ENCODE data around the gene EPDR1.
A peak's percentile ranks its signal among the peaks of the same experiment; 100 is the strongest.

EPDR1 gene

DNA sequence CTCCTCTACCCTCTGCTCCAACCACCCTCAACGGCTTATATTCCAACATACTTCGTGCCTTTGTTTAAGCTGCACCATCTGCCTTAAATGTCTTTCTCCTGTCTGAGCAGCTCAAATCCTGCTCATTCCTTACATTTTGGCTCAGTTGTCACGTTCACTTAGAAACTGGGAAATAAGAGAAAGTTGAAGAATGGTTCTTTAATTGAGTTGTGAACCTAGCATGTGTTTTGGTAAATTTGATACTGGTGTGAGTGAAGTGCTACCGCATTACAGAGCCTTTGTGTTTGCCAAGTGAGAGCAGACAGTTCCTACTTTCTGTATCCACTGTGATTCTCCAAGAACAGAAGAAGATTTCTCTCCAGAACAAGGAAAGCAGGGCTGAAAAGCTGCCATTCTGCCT, 54.3 kb downstream of the EPDR1 start:
- 85 to 92% methylated on average over 4 of the region's 4 CpGs for WGBS, 2 experiments
- no peaks in the 10 kb centered on the region for H3K27me3 ChIP-seq (ENCODE audit: control insufficient read depth, insufficient read depth, low read length, poor library complexity, severe bottlenecking)
- no peaks in the 10 kb centered on the region for H3K36me3 ChIP-seq (ENCODE audit: control insufficient read depth, insufficient read depth, low read length)
- no peaks in the 10 kb centered on the region for H3K9me3 ChIP-seq (ENCODE audit: control insufficient read depth, low read length)
- H3K4me1 ChIP-seq (ENCODE audit: control insufficient read depth, insufficient read depth, low read length) = no peaks in the 10 kb centered on the region
- no peak overlapping the region for H3K27ac ChIP-seq (ENCODE audit: insufficient read depth, low read depth, low read length, poor library complexity, severe bottlenecking)
- no peak overlapping the region for H3K4me3 ChIP-seq (ENCODE audit: insufficient read depth, low read depth, low read length)

DNA sequence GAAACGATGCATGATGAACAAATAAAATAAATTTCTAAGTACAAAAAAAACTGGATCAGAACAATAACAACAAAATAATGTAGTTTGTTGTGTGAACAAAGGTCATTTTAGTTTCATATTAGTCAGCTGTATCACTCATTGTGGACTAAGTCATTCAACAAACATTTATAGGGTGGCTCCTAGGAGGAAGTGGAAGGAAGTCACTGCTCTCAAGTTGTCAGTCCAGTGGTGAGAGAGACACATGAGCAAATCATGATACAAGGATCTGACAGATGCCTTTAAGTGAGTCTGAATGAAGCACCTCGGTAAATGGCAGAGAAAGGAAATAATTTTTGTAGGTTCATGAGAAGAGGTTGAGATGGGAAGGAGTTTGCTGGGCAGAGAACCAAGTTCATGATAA, 56.8 kb downstream of the EPDR1 start:
- H3K4me1 ChIP-seq (ENCODE audit: control insufficient read depth, insufficient read depth, low read length) = no peaks in the 10 kb centered on the region
- WGBS, 2 experiments = 94 to 96% methylated on average over 2 of the region's 2 CpGs
- no peaks in the 10 kb centered on the region for H3K9me3 ChIP-seq (ENCODE audit: control insufficient read depth, low read length)
- no peaks in the 10 kb centered on the region for H3K27me3 ChIP-seq (ENCODE audit: control insufficient read depth, insufficient read depth, low read length, poor library complexity, severe bottlenecking)
- H3K27ac ChIP-seq (ENCODE audit: insufficient read depth, low read depth, low read length, poor library complexity, severe bottlenecking) = no peak overlapping the region
- no peaks in the 10 kb centered on the region for H3K36me3 ChIP-seq (ENCODE audit: control insufficient read depth, insufficient read depth, low read length)
- H3K4me3 ChIP-seq (ENCODE audit: insufficient read depth, low read depth, low read length) = no peak overlapping the region

DNA sequence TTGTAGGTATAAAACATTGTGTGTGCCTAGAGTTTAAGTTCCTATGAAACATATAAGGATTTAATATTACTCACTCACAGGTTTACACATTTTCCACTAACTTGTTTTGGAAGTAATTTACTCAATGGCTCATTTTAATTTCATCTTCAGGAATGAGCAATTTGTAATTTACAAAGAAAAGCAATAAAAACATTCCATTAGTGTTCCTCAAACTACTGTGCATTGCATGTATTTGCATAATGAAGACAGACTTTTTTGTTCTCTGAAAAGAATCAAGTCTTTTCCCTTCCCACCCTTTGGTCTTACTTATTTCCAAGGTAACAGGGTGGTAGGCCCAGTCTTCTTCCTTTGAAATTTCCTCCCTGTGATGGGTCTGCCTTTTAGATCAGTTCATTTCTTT, 61.2 kb downstream of the EPDR1 start:
- Histone ChIP-seq H3K4me3 (ENCODE audit: insufficient read depth, low read depth, low read length) (no peak overlapping the region), H3K4me1 (ENCODE audit: control insufficient read depth, insufficient read depth, low read length) (peaks cover 7% of the 10 kb centered on the region), H3K36me3 (ENCODE audit: control insufficient read depth, insufficient read depth, low read length) (no peaks in the 10 kb centered on the region), H3K27ac (ENCODE audit: insufficient read depth, low read depth, low read length, poor library complexity, severe bottlenecking) (no peak overlapping the region), H3K9me3 (ENCODE audit: control insufficient read depth, low read length) (no peaks in the 10 kb centered on the region), H3K27me3 (ENCODE audit: control insufficient read depth, insufficient read depth, low read length, poor library complexity, severe bottlenecking) (no peaks in the 10 kb centered on the region)

DNA sequence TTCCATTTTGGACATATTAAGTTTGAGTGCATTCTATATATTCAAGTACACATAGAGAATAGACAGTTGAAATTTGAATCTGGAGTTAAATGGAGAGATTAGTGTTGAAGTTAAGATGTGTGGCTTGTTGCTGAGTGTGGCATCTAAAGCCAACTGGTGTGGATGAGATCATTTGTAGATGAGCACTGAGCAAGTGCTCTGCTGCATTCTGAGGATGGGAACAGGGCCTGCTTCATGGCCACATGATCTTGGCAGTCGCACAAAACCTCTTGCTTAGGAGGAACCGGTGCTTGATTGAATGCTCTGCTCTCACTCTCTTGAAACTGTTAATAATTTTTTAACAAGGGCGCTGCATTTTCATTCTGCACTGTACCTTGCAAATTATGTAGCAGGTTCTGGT, 62.0 kb downstream of the EPDR1 start:
- Histone ChIP-seq H3K9me3 (ENCODE audit: control insufficient read depth, low read length) (no peaks in the 10 kb centered on the region), H3K36me3 (ENCODE audit: control insufficient read depth, insufficient read depth, low read length) (no peaks in the 10 kb centered on the region), H3K27me3 (ENCODE audit: control insufficient read depth, insufficient read depth, low read length, poor library complexity, severe bottlenecking) (no peaks in the 10 kb centered on the region), H3K4me3 (ENCODE audit: insufficient read depth, low read depth, low read length) (no peak overlapping the region), H3K27ac (ENCODE audit: insufficient read depth, low read depth, low read length, poor library complexity, severe bottlenecking) (no peak overlapping the region), H3K4me1 (ENCODE audit: control insufficient read depth, insufficient read depth, low read length) (peaks cover 14% of the 10 kb centered on the region)
- WGBS, 2 experiments = 88 to 95% methylated on average over 3 of the region's 3 CpGs

DNA sequence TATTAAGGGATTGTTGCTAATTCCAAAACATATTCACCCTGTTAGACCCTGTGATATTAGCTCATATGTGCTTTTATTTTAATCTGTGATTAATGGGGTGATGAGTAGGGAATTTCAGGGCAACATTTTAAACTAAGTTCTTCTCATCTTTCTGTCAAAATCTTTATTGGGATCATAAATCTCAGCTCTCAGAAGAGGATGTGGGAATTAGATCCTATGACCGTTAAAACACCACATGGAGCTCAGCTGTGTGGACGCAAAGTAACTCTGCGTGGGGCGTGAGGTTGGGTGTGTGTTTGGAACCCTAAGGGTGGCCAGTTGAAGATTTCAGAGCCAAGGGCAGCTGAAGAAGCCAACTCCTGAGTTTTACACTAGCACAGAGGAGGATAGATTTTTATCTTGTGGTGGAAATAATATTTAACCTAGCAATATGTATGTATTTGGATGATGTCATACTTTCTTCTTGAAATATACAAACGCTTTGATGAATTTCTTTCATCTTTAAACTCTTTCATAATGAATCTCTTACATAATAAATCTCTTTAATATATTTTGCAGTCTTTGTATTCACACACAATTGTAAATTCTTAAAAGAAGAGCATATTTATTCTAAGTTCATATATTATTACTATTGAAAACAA, 64.4 kb downstream of the EPDR1 start:
- Histone ChIP-seq H3K27ac (ENCODE audit: insufficient read depth, low read depth, low read length, poor library complexity, severe bottlenecking) (no peak overlapping the region), H3K4me1 (ENCODE audit: control insufficient read depth, insufficient read depth, low read length) (peaks cover 18% of the 10 kb centered on the region), H3K36me3 (ENCODE audit: control insufficient read depth, insufficient read depth, low read length) (no peaks in the 10 kb centered on the region), H3K27me3 (ENCODE audit: control insufficient read depth, insufficient read depth, low read length, poor library complexity, severe bottlenecking) (no peaks in the 10 kb centered on the region), H3K9me3 (ENCODE audit: control insufficient read depth, low read length) (no peaks in the 10 kb centered on the region), H3K4me3 (ENCODE audit: insufficient read depth, low read depth, low read length) (no peak overlapping the region)
- 93 to 98% methylated on average over 4 of the region's 5 CpGs for WGBS, 2 experiments

DNA sequence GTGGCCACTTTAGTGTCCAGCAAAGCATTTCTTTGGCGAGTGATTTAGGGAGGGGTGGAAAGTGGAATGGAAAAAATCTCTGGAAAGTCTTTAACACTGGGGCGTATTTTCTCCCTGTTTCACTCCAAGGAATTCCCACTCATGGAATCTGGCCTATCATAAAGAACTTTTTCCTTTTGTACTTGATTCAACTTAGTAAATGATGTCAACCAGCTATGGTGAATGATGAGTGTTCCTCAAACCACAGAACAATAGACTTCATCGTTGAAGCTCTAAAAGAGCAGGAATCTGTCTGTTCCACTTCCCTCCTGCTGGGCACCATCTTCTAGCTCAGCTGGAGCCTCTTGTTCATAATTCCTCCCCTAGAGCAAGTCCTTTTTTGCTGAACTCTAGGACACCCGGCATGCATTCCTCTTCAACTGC, 66.5 kb downstream of the EPDR1 start:
- no peaks in the 10 kb centered on the region for H3K9me3 ChIP-seq (ENCODE audit: control insufficient read depth, low read length)
- no peak overlapping the region for H3K4me3 ChIP-seq (ENCODE audit: insufficient read depth, low read depth, low read length)
- peak overlapping the region; percentile 32 for H3K27ac ChIP-seq (ENCODE audit: insufficient read depth, low read depth, low read length, poor library complexity, severe bottlenecking)
- H3K27me3 ChIP-seq (ENCODE audit: control insufficient read depth, insufficient read depth, low read length, poor library complexity, severe bottlenecking) = no peaks in the 10 kb centered on the region
- 23 to 37% methylated on average over 4 of the region's 4 CpGs for WGBS, 2 experiments
- peaks cover 18% of the 10 kb centered on the region for H3K4me1 ChIP-seq (ENCODE audit: control insufficient read depth, insufficient read depth, low read length)
- no peaks in the 10 kb centered on the region for H3K36me3 ChIP-seq (ENCODE audit: control insufficient read depth, insufficient read depth, low read length)

DNA sequence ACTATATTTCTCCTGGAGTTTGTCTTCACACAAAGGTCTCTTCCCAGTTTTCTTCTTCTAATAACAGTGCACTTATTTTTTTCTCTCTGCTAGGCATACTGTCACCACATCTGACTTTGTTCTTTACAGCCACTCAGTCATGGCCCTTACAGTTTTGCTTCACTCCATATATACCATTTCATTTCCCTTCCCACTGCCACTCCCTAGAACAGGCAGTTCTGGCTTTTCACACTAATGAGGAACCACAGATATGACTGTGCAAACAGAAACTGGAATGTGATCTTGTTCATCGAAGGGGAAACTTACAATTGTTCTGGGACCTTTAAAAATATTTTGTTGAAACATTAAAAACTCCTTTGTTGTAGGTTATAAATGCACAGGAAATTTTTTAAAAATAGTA, 67.3 kb downstream of the EPDR1 start:
- Histone ChIP-seq H3K4me3 (ENCODE audit: insufficient read depth, low read depth, low read length) (no peak overlapping the region), H3K9me3 (ENCODE audit: control insufficient read depth, low read length) (no peaks in the 10 kb centered on the region), H3K27me3 (ENCODE audit: control insufficient read depth, insufficient read depth, low read length, poor library complexity, severe bottlenecking) (no peaks in the 10 kb centered on the region), H3K36me3 (ENCODE audit: control insufficient read depth, insufficient read depth, low read length) (no peaks in the 10 kb centered on the region), H3K27ac (ENCODE audit: insufficient read depth, low read depth, low read length, poor library complexity, severe bottlenecking) (no peak overlapping the region), H3K4me1 (ENCODE audit: control insufficient read depth, insufficient read depth, low read length) (peaks cover 18% of the 10 kb centered on the region)
- 100% methylated on average over 1 of the region's 1 CpG for WGBS, 2 experiments

- 91 to 95% methylated on average over 6 of the region's 7 CpGs for WGBS, 2 experiments
- Histone ChIP-seq H3K4me3 (ENCODE audit: insufficient read depth, low read depth, low read length) (no peak overlapping the region), H3K27ac (ENCODE audit: insufficient read depth, low read depth, low read length, poor library complexity, severe bottlenecking) (no peak overlapping the region), H3K4me1 (ENCODE audit: control insufficient read depth, insufficient read depth, low read length) (peaks cover 18% of the 10 kb centered on the region), H3K27me3 (ENCODE audit: control insufficient read depth, insufficient read depth, low read length, poor library complexity, severe bottlenecking) (no peaks in the 10 kb centered on the region), H3K36me3 (ENCODE audit: control insufficient read depth, insufficient read depth, low read length) (no peaks in the 10 kb centered on the region), H3K9me3 (ENCODE audit: control insufficient read depth, low read length) (no peaks in the 10 kb centered on the region)
These were observed 68.5 kb downstream of the EPDR1 start for GRCh38 chr7:37988721-37989650.

DNA sequence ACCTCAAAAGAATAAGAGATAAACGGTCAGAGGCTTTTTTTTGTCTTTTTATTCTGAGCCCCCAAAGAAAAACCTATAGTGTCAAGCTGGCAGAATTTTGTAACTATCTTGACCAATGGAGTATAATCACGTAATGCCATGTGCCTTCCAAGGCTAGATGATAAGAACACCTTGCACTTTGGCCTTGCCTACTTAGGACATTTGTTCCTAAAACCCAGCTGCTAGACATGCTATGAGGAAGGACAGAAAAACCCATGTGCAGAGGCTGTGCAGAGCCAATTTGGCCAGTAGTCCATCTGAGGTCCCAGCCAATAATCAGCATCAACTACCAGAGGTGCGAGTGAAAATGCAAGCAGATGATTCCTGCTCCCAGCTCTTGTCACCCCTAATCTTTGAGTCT, 69.9 kb downstream of the EPDR1 start:
- Histone ChIP-seq H3K9me3 (ENCODE audit: control insufficient read depth, low read length) (no peaks in the 10 kb centered on the region), H3K36me3 (ENCODE audit: control insufficient read depth, insufficient read depth, low read length) (no peaks in the 10 kb centered on the region), H3K27me3 (ENCODE audit: control insufficient read depth, insufficient read depth, low read length, poor library complexity, severe bottlenecking) (no peaks in the 10 kb centered on the region), H3K27ac (ENCODE audit: insufficient read depth, low read depth, low read length, poor library complexity, severe bottlenecking) (no peak overlapping the region), H3K4me3 (ENCODE audit: insufficient read depth, low read depth, low read length) (no peak overlapping the region), H3K4me1 (ENCODE audit: control insufficient read depth, insufficient read depth, low read length) (peaks cover 18% of the 10 kb centered on the region)
- 97% methylated on average over 3 of the region's 3 CpGs for WGBS, 2 experiments

DNA sequence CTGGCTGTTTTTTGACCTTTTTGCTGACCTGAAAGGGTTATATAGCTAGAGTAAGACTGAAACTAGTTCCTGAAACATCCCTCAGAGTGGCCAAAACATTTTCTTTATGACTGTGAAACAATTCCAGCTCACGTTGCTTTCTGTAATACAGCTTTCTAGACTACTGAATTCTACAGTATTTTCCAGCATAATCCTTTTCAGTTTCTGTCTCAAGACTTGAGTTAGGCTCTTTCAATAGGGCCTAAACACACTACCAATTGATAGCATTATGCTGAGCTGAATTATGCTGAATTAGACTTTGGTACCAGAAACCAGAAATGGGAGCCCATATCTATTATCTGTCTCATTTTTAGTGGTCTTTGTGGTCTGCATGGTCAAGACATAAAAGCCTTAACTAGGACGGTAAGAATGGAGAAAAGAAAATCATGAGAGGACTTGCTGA, 72.6 kb downstream of the EPDR1 start:
- H3K4me1 ChIP-seq (ENCODE audit: control insufficient read depth, insufficient read depth, low read length) = no peaks in the 10 kb centered on the region
- no peaks in the 10 kb centered on the region for H3K36me3 ChIP-seq (ENCODE audit: control insufficient read depth, insufficient read depth, low read length)
- WGBS, 2 experiments = 90 to 94% methylated on average over 2 of the region's 2 CpGs
- H3K9me3 ChIP-seq (ENCODE audit: control insufficient read depth, low read length) = no peaks in the 10 kb centered on the region
- H3K27ac ChIP-seq (ENCODE audit: insufficient read depth, low read depth, low read length, poor library complexity, severe bottlenecking) = no peak overlapping the region
- H3K4me3 ChIP-seq (ENCODE audit: insufficient read depth, low read depth, low read length) = no peak overlapping the region
- H3K27me3 ChIP-seq (ENCODE audit: control insufficient read depth, insufficient read depth, low read length, poor library complexity, severe bottlenecking) = no peaks in the 10 kb centered on the region
